ENCODE results near the gene IFNL2.

Gene IFNL2

GRCh38 chr19:39310558-39311311 is 42.5 kb downstream of the IFNL2 start:
- Histone ChIP-seq H3K4me1 (ENCODE audit: low read depth, poor library complexity, severe bottlenecking) (peaks cover 13% of the 10 kb centered on the region), H4K20me1 (ENCODE audit: insufficient read depth) (no peaks in the 10 kb centered on the region), H3K9ac (no peak overlapping the region), H3K79me2 (ENCODE audit: insufficient read depth, low read depth) (peaks cover 5% of the 10 kb centered on the region; the same call in 1 of the 2 replicates), H3K4me3 (IDR thresholded peaks at IDR 0.05; ENCODE audit: insufficient read depth, low read depth, low read length) (no peak overlapping the region), H2AFZ (ENCODE audit: low read depth) (no peak overlapping the region), H3K4me2 (no peak overlapping the region), H3K27ac (no peak overlapping the region), H3K27me3 (ENCODE audit: insufficient read depth, low read depth) (no peaks in the 10 kb centered on the region), H3K36me3 (ENCODE audit: insufficient read depth) (peaks cover 6% of the 10 kb centered on the region; the same call in 1 of the 2 replicates)
- TF ChIP-seq CTCF (conservative IDR thresholded peaks at IDR 0.05; ENCODE audit: low read depth, low read length) = no peak

DNA sequence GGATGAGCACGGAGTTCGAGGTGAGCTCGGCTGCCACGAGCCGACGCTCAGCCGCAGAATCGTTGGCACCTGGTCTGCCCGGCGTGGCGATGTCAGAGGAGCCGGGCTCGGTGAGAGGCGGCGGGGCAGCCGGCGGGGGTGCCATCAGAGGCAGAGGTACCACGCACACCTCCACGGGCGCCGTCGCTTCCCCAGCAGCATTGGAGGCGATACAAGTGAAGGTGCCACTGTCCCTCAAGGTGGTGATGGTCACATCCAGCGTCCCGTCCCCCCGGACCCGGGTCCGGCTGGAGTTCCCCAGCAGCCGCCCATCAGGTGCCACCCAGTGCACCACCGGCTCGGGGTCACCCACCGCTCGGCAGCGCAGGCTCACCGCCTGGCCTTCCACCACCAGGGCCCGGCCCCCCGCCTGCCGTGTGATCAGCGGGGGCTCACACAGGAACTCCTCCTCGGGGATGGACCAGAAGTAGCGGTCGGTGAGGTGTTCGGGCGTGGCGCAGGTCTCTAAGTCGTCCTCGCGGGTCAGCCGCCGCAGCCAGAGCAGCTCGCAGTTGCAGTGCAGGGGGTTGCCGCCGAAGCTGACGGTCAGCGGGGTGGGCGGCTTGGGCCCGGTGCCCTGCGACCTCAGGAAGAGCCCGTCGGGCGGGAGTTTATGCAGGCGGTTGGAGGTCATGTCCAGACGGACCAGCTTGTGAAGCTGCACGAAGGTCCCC is 46.0 kb downstream of the IFNL2 start:
- Histone ChIP-seq H3K9ac (no peak overlapping the region), H4K20me1 (ENCODE audit: insufficient read depth) (no peaks in the 10 kb centered on the region), H3K4me3 (IDR thresholded peaks at IDR 0.05; ENCODE audit: insufficient read depth, low read depth, low read length) (no peak overlapping the region), H3K79me2 (ENCODE audit: insufficient read depth, low read depth) (peaks cover 16% of the 10 kb centered on the region), H2AFZ (ENCODE audit: low read depth) (no peak overlapping the region), H3K4me2 (no peak overlapping the region), H3K36me3 (ENCODE audit: insufficient read depth) (peaks cover 6% of the 10 kb centered on the region; the same call in 1 of the 2 replicates), H3K27ac (no peak overlapping the region), H3K4me1 (ENCODE audit: low read depth, poor library complexity, severe bottlenecking) (peaks cover 23% of the 10 kb centered on the region), H3K27me3 (ENCODE audit: insufficient read depth, low read depth) (no peaks in the 10 kb centered on the region)
- no peak for TF ChIP-seq CTCF (conservative IDR thresholded peaks at IDR 0.05; ENCODE audit: low read depth, low read length)

- Histone ChIP-seq H4K20me1 (ENCODE audit: insufficient read depth) (no peaks in the 10 kb centered on the region), H3K4me1 (ENCODE audit: low read depth, poor library complexity, severe bottlenecking) (peaks cover 16% of the 10 kb centered on the region), H3K36me3 (ENCODE audit: insufficient read depth) (peaks cover 6% of the 10 kb centered on the region; the same call in 1 of the 2 replicates), H3K4me2 (no peak overlapping the region), H3K27me3 (ENCODE audit: insufficient read depth, low read depth) (no peaks in the 10 kb centered on the region), H3K27ac (no peak overlapping the region), H3K4me3 (IDR thresholded peaks at IDR 0.05; ENCODE audit: insufficient read depth, low read depth, low read length) (no peak overlapping the region), H3K79me2 (ENCODE audit: insufficient read depth, low read depth) (peaks cover 23% of the 10 kb centered on the region), H2AFZ (ENCODE audit: low read depth) (no peak overlapping the region), H3K9ac (no peak overlapping the region)
- TF ChIP-seq CTCF (conservative IDR thresholded peaks at IDR 0.05; ENCODE audit: low read depth, low read length) = no peak
These were observed 47.7 kb downstream of the IFNL2 start for GRCh38 chr19:39315933-39316332.

DNA sequence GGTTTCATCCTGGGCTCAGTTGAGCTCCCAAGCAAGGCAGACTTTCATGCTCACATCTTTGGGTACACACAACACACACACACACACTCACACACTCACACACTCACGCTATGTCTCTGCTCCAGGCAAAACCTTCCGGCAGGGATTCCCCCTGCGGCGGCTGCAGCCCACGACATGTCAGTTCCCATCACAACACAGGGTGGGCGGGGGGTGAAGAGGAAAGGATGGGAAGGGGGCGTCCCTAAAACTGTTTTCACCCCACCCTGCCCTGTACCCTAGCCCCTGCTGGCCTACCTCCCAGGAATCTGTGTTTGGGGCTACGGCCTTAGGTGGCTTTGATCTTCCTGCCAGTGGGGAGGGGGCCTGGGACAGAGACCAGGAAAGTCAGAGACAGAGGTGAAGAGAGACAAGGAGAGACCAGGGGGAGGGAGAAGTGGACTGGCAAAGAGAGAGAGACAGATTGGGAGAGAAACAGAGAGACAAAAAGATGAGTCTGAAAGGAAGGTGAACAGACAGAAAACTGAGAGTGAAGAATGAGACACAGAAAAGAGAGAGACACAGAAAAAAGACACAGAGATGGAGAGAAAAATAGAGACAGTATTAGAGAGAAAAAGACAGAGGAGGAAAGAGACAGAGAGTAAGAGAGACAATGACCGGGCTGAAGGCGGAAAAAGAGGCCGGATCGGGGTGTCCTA is 48.6 kb downstream of the IFNL2 start:
- Histone ChIP-seq H3K36me3 (ENCODE audit: insufficient read depth) (peaks cover 6% of the 10 kb centered on the region; the same call in 1 of the 2 replicates), H3K79me2 (ENCODE audit: insufficient read depth, low read depth) (peaks cover 23% of the 10 kb centered on the region), H3K4me2 (no peak overlapping the region)

More for the DNA sequence above, 48.6 kb downstream of the IFNL2 start:
- no peak overlapping the region for H3K4me3 ChIP-seq (IDR thresholded peaks at IDR 0.05; ENCODE audit: insufficient read depth, low read depth, low read length)
- no peaks in the 10 kb centered on the region for H4K20me1 ChIP-seq (ENCODE audit: insufficient read depth)
- peaks cover 19% of the 10 kb centered on the region for H3K4me1 ChIP-seq (ENCODE audit: low read depth, poor library complexity, severe bottlenecking)
- no peaks in the 10 kb centered on the region for H3K27me3 ChIP-seq (ENCODE audit: insufficient read depth, low read depth)
- no peak overlapping the region for H2AFZ ChIP-seq (ENCODE audit: low read depth)
- no peak overlapping the region for H3K27ac ChIP-seq
- H3K9ac ChIP-seq = no peak overlapping the region
- no peak for TF ChIP-seq CTCF (conservative IDR thresholded peaks at IDR 0.05; ENCODE audit: low read depth, low read length)
